Astrocyte of the cerebellum (primary cell): ENCODE results near the gene PLA2G4C.

ENCODE experiments used
- DNase-seq: peaks from one replicate; pipeline ENCODE4 v3.0.0-alpha.2; 2011; ENCODE audit warnings: low read depth
- H3K4me3 ChIP-seq: 2 replicates; pipeline ENCODE4 v1.5.1; 2011; ENCODE audit warnings: mild to moderate bottlenecking, low read depth, low read length, moderate library complexity
- CTCF ChIP-seq: IDR thresholded peaks from 2 replicates; pipeline ENCODE4 v1.5.1; 2012; ENCODE audit warnings: low read length, low read depth, moderate library complexity, mild to moderate bottlenecking; ENCODE audit errors: missing control alignments
- in situ Hi-C: cut with HindIII; loops from 2 replicates; pipeline ENCODE4 v1.10.0; 2017; ENCODE audit warnings: low sequenced_read_pairs

Gene PLA2G4C

GRCh38 chr19:48127561-48127960 lies 16.9 kb upstream of the PLA2G4C start:
- in situ Hi-C loops: no loop called here
- H3K4me3 ChIP-seq: no peak overlapping the region
- no peak for DNase-seq
- TF ChIP-seq CTCF: no peak

DNA sequence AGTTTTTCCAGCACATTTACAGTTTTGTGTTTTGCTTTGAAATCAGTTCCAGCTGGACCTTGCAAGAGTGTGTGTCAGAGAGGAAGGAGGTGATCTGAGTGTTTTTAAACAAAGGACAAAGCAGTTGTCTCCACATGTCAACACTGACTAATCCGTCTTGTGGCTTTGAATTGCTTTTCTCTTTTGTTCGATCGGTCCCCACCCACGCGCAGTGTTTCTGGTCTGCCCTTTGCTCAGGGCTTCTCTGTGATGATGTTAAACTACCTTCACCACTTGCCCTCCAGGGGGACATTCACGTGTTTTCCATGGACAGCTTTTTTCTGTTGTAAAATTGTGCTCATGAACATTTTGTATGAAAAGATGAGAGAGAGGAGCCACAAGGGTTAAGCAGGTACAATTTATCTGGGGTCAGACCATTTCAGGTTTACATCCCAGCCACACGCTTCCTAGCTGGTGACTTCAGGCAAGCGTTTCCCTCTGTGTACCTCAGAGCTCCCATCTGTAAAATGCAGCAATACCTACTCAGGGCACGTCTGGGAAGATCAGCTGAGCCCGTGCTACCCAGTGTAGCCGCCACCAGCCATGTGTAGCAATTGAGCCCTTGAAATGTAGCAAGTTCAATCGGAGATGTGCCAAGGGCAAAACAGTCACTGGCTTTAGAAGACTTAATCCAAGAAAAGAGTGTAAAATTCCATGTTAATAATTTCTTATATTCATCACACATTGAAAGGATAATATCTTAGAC lies 13.5 kb upstream of the PLA2G4C start:
- in situ Hi-C loops: no loop called here
- no peak overlapping the region for H3K4me3 ChIP-seq
- TF ChIP-seq CTCF: peak; percentile 49
- DNase-seq: peak; percentile 78

- H3K4me3 ChIP-seq: no peak overlapping the region
- no peak for DNase-seq
- no peak for TF ChIP-seq CTCF
- in situ Hi-C loops: no loop called here
Measured at GRCh38 chr19:48122421-48122820, 11.8 kb upstream of the PLA2G4C start.

- in situ Hi-C loops: no loop called here
- no peak overlapping the region for H3K4me3 ChIP-seq
- no peak for TF ChIP-seq CTCF
- no peak for DNase-seq
Measured at GRCh38 chr19:48121909-48122371, 11.3 kb upstream of the PLA2G4C start.

DNA sequence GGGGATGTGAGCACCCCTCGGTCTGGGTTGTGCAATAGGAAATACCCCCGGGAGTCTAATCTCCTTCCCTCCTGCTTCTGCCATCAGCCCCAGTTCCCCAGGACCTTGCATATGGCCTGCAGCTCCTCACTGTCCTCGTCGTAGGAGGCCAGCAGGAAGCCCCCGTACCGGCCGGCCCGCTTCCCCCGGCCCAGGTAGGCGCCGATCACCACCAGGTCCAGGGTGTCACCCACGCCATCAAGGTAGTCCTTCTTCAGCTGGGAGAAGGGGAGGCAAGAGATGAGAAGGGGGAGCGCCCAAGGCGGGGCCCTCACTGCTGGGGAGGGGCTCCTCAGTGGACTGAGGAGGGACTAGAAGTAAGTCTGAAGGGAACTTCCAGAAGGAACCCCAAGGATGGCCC lies 10.4 kb upstream of the PLA2G4C start:
- in situ Hi-C loops: no loop called here
- DNase-seq: no peak
- TF ChIP-seq CTCF: no peak
- no peak overlapping the region for H3K4me3 ChIP-seq

GRCh38 chr19:48120505-48120904 lies 9.9 kb upstream of the PLA2G4C start:
- no peak for TF ChIP-seq CTCF
- in situ Hi-C loops: no loop called here
- H3K4me3 ChIP-seq: no peak overlapping the region
- DNase-seq: no peak

- no peak for DNase-seq
- in situ Hi-C loops: no loop called here
- H3K4me3 ChIP-seq: no peak overlapping the region
- no peak for TF ChIP-seq CTCF
Measured at GRCh38 chr19:48118131-48118517, 7.5 kb upstream of the PLA2G4C start.
